NB4 (cell line): ENCODE results near the gene NRG3.

Experiments
- CTCF ChIP-seq: IDR thresholded peaks from one replicate; pipeline ENCODE4 v1.5.1; 2012; ENCODE audit warnings: low read depth, low read length
- MAX ChIP-seq: IDR thresholded peaks from 2 replicates; pipeline ENCODE4 v1.6.1; 2011; ENCODE audit warnings: low read depth, low read length
- POLR2A ChIP-seq: IDR thresholded peaks from 2 replicates; pipeline ENCODE4 v1.6.1; 2011; ENCODE audit warnings: mild to moderate bottlenecking; ENCODE audit not compliant: insufficient read length; ENCODE audit errors: extremely low read depth

- TF ChIP-seq CTCF (no peak), MAX (no peak), POLR2A (no peak)
These were observed 793.4 kb downstream of the NRG3 start for GRCh38 chr10:82668221-82668895.
